Measurements from ENCODE around the gene CEACAM4.

DNA sequence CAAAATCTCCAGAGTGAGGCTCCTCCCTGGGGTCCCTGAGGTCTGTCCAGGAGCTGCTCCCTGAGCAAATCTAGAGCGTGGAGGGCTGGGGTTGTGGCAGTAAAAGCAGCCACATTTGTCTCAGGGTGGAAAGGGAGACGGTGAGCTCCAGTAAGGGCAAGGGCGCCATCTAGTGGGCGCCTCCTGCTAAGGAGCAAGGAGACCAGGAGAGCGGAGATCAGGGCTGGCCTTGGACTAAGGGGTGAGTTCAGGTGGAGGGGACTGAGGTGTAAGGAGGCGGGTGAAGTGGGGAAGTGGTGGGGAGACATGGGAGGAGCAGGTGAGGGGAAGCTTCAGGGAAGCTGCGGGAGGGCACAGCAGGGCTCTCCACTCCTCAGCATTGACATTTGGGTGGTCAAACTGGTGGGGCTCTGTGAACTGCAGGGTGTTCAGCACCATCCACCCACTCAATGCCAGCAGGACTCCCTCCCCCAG is 56.2 kb downstream of the CEACAM4 start:
- TF ChIP-seq, protein P1, sequence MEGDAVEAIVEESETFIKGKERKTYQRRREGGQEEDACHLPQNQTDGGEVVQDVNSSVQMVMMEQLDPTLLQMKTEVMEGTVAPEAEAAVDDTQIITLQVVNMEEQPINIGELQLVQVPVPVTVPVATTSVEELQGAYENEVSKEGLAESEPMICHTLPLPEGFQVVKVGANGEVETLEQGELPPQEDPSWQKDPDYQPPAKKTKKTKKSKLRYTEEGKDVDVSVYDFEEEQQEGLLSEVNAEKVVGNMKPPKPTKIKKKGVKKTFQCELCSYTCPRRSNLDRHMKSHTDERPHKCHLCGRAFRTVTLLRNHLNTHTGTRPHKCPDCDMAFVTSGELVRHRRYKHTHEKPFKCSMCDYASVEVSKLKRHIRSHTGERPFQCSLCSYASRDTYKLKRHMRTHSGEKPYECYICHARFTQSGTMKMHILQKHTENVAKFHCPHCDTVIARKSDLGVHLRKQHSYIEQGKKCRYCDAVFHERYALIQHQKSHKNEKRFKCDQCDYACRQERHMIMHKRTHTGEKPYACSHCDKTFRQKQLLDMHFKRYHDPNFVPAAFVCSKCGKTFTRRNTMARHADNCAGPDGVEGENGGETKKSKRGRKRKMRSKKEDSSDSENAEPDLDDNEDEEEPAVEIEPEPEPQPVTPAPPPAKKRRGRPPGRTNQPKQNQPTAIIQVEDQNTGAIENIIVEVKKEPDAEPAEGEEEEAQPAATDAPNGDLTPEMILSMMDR (IDR thresholded peaks at IDR 0.05): peak; percentile 89
- TF ChIP-seq POLR2AphosphoS5 (IDR thresholded peaks at IDR 0.05; ENCODE audit: low read depth, low read length) (no peak), TCF7L2 (IDR thresholded peaks at IDR 0.05; ENCODE audit: low read depth, low read length) (no peak)

Data from Panc1 (cell line).